Rectal smooth muscle tissue (tissue), 1 donor: ENCODE data around the gene DTX4.

Experiments used
- H3K27ac ChIP-seq: one replicate; pipeline ENCODE4 v1.7.0; 2013; ENCODE audit warnings: low read depth, low read length, inconsistent platforms
- H3K27me3 ChIP-seq: one replicate; pipeline ENCODE4 v1.7.0; 2013; ENCODE audit warnings: low read length; ENCODE audit not compliant: control insufficient read depth, insufficient read depth
- H3K36me3 ChIP-seq: one replicate; pipeline ENCODE4 v1.7.0; 2013; ENCODE audit warnings: low read length; ENCODE audit not compliant: control insufficient read depth, insufficient read depth
- H3K4me1 ChIP-seq: one replicate; pipeline ENCODE4 v1.7.0; 2013; ENCODE audit warnings: low read length; ENCODE audit not compliant: control insufficient read depth, insufficient read depth
- H3K4me3 ChIP-seq: one replicate; pipeline ENCODE4 v1.7.0; 2013; ENCODE audit warnings: low read length
- H3K9ac ChIP-seq: one replicate; pipeline ENCODE4 v1.7.0; 2013; ENCODE audit warnings: low read length

DTX4 gene

DNA sequence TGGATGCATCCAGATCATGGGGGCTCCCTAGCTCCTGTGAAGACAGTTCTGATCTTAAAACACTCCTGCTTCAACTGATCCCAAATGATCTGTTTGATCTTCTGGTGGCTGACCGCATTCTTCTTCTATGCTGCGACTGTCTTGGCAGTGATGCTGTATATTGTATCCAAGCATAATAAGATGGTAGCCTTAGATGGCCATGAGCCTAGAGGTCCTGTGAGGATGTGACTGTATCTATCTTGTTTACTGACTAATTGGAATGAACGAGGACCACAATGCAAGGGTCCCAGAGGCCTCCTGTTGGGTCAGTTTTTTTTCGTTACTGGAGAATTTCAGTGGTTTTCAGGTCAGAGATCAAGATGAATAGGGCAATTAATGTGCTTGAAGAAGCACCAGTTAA, 47.9 kb downstream of the DTX4 start:
- no peak overlapping the region for H3K4me3 ChIP-seq
- H3K4me1 ChIP-seq: no peaks in the 10 kb centered on the region
- H3K9ac ChIP-seq: no peak overlapping the region
- no peaks in the 10 kb centered on the region for H3K36me3 ChIP-seq
- no peaks in the 10 kb centered on the region for H3K27me3 ChIP-seq
- H3K27ac ChIP-seq: no peak overlapping the region

DNA sequence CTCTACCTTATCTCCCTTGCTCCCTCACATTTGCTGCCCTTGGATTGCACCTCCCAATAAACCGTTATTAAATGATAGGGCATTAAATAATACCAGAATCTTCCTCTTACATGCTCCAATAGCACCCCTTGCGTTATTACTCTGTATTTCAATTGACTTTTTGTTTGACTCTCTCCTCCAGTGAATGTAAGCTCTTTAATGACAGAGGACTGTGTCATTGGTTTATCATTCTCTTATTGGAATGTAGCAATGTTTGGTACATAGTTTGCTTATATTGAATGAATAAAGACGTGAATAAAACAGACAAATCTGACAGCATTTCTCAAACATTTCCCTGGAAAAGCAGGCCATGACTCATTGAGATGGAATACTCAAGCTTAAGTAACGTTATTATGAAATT, 49.5 kb downstream of the DTX4 start:
- H3K27ac ChIP-seq: no peak overlapping the region
- H3K27me3 ChIP-seq: no peaks in the 10 kb centered on the region
- no peak overlapping the region for H3K4me3 ChIP-seq
- no peaks in the 10 kb centered on the region for H3K36me3 ChIP-seq
- H3K4me1 ChIP-seq: no peaks in the 10 kb centered on the region
- H3K9ac ChIP-seq: no peak overlapping the region

DNA sequence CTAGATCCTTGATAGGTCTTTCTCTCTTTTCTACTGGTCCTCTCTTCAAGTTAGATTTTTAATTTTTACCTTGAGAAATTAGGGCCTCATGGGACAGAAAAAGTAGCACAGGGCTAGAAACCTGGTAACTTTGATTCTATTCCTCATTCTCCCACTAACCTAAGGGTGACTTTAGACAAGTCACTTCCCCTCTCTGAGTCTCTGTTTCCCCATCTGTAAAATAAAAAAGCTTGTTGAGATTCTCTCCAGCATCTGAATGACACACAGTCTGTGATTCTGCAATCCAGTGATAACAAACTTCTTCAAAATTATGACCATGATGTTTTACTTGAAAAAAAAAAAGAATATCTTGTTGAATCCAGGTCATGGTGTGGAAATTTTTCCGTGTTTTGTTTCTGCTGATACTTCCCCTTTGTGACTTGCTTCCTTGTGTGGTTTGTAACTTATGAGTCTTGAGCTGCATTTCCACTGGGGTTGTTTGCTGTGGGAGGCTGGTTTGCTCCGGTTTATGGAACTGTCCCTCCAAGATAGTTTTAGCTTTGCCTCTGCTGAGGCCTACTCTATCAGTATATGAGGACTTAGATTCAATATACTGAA, 50.6 kb downstream of the DTX4 start:
- no peak overlapping the region for H3K9ac ChIP-seq
- no peaks in the 10 kb centered on the region for H3K4me1 ChIP-seq
- no peak overlapping the region for H3K4me3 ChIP-seq
- no peak overlapping the region for H3K27ac ChIP-seq
- no peaks in the 10 kb centered on the region for H3K27me3 ChIP-seq
- no peaks in the 10 kb centered on the region for H3K36me3 ChIP-seq

DNA sequence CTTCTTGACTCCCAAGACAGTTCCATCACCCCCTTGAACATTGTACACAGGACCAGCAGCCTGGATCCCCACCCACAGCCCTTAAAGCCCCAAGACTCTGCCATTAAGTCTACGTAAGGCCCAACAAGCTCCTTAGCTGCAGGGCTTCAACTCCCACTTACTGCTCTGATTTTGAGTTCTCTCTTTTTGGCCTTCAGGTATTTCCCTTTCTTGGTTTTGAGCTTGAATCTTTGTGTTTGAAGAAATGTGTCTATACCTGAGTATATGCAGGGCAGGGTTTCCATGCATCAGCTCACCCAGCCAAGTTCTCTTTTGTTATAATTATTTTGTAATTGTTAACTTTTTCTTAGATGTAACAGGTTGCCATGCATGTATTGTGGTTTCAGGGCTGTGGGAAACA, 51.2 kb downstream of the DTX4 start:
- H3K27me3 ChIP-seq: no peaks in the 10 kb centered on the region
- no peak overlapping the region for H3K27ac ChIP-seq
- no peaks in the 10 kb centered on the region for H3K36me3 ChIP-seq
- no peak overlapping the region for H3K9ac ChIP-seq
- H3K4me1 ChIP-seq: no peaks in the 10 kb centered on the region
- H3K4me3 ChIP-seq: no peak overlapping the region

DNA sequence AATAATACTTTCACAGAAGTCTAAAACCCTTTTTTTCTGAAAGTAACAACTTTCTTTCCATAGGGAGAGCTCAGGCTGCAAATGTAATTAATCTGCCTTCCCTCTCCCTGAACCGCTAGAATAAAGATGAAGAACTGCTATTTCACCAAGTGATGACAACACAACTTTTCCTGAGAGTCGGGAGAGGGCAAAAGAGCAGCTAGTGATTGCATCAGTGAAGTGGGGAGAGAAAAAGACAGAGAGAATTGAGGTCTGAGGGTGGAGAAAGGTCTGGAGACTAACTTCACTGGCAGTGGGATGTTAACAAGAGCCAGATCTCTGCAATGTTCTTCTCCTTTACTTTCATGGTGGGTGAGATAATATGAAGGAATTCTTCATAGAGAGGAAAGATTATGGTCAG, 51.7 kb downstream of the DTX4 start:
- H3K9ac ChIP-seq: no peak overlapping the region
- H3K4me3 ChIP-seq: no peak overlapping the region
- H3K27me3 ChIP-seq: no peaks in the 10 kb centered on the region
- H3K27ac ChIP-seq: no peak overlapping the region
- H3K4me1 ChIP-seq: no peaks in the 10 kb centered on the region
- no peaks in the 10 kb centered on the region for H3K36me3 ChIP-seq

DNA sequence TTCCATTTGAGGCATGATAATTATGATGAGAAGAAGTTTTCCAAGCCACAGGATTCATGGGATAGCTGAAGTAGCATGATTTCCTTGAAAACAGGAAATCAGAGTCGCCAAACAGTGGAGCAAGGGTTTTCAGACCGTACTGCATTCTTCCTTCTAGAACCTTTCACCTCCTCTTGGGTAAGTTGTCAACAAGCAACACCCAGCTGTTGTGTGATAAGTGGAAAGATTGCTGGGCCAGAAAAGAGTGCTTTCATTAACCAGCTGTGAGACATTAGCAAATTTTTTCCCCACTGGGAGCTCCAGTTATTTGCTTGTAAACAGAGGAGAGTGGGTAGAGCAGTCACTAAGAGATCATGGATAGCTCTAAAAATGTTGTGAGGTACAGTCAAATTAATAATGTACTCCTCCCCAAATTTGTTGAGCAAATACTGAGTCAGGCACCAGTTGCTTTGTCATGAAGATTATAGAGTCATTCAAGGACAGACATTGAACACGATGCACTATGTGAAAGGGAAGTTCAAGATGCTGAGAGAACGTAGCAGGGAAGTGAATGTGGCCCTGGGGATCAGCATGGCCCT, 52.5 kb downstream of the DTX4 start:
- Histone ChIP-seq H3K27ac (no peak overlapping the region), H3K9ac (no peak overlapping the region), H3K36me3 (no peaks in the 10 kb centered on the region), H3K4me1 (no peaks in the 10 kb centered on the region), H3K4me3 (no peak overlapping the region), H3K27me3 (no peaks in the 10 kb centered on the region)

DNA sequence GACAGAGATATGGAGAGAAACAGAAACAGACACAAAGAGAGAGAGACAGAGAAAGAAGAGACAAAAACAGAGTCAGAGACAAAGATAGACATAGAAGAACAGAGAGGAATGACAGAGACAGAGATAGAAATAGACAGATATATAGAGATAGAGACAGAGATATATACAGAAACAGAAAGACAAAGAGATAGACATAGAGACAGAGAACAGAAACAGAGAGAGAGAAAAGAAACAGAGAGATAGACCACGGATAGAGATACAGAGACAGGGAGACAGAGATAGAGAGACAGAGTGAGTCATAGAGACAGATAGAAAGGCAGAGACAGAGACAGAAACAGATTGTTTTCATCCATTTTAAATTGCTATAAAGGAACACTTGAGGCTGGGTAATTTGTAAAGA, 53.1 kb downstream of the DTX4 start:
- Histone ChIP-seq H3K27me3 (no peaks in the 10 kb centered on the region), H3K36me3 (no peaks in the 10 kb centered on the region), H3K4me1 (no peaks in the 10 kb centered on the region), H3K27ac (no peak overlapping the region), H3K4me3 (no peak overlapping the region), H3K9ac (no peak overlapping the region)

DNA sequence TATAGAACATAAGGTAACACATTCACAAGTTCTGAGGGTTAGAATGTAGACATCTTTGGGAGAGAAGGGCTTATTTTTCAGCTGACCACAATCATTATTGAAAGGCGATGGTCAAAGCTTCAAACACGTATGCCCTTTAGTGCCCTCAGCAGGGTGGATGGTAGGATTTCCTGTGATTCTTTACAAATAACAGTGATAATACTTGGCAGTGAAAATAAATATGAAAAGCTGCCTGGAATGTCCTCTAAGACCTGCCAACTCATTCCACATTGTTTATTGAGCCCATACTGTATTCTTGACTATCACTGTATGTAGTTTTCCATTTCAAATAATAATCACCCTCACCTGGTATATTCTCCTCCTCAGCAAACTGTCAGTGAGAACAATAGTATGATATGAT, 54.5 kb downstream of the DTX4 start:
- Histone ChIP-seq H3K27me3 (no peaks in the 10 kb centered on the region), H3K4me1 (no peaks in the 10 kb centered on the region), H3K4me3 (no peak overlapping the region), H3K9ac (no peak overlapping the region), H3K36me3 (no peaks in the 10 kb centered on the region), H3K27ac (no peak overlapping the region)

DNA sequence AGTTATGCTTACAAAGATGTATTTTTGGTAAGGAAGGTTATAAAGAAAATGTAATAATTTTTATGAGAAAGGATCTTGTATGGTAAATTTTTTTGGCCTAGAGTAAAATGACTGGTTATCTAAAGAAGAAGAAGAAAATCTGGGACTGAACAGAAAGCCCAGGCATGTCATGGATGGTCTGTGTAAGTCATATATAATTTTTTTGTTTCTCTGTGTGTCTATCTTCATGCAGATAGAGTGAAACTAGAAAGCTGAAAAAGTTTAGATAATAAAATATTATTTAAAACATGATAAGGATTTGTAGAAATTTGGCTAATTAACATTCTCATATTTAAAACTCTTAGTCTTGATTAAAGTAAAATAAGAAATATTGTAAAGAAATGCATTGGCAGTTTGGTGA, 68.4 kb downstream of the DTX4 start:
- no peak overlapping the region for H3K4me3 ChIP-seq
- H3K9ac ChIP-seq: no peak overlapping the region
- H3K27ac ChIP-seq: no peak overlapping the region
- H3K36me3 ChIP-seq: no peaks in the 10 kb centered on the region
- H3K27me3 ChIP-seq: no peaks in the 10 kb centered on the region
- no peaks in the 10 kb centered on the region for H3K4me1 ChIP-seq

DNA sequence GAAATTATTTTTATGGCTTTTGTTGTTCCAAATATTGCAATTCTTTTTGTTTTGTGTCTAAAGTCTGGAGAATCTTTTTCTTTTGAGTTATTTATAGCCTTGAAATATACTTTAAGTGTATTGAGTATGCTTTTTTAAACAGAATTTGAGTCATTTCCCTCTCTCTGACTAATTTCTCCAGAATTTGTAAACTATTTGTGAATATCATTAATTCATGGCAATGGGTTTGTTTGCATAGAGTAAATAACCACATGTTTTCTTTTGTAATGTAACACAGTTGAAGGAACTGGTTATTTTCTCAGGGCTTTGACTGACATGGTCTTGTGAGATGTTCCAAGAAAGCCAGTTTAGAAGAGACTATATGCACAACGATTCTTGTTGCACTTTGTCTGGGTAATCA, 71.7 kb downstream of the DTX4 start:
- Histone ChIP-seq H3K9ac (no peak overlapping the region), H3K27me3 (no peaks in the 10 kb centered on the region), H3K27ac (no peak overlapping the region), H3K4me3 (no peak overlapping the region), H3K36me3 (no peaks in the 10 kb centered on the region), H3K4me1 (no peaks in the 10 kb centered on the region)

DNA sequence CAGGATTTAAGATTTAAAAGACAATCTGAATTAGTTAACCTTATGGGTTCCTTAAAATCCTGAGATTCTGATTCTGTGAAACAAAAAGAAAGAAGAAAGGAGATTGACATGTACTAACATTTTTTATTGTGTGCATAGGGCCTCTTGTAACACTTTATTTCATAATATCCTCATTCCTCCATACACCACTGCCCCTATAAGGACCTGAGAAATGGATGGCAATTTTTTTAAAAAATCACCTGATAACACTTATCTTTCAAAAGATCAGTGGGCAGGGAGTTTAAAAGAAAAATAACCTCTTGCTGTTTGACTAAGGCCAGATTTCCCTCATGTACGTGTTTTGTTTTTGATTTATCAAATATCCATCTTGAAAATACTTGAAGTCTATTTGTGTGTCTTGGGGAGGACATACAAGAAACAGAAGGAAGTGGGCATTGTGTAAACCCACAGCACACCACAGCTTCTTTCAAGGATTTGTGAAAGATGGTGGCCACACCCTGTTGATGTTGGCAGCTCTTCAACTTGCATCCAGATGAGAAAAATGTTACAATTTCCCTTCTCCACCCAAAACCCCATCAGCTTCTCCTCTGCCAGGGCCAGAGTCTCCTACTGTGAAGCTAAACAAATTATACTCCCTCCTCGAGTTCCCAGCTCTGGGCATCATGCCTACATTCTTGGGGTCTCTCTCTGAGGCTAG, 75.7 kb downstream of the DTX4 start:
- H3K27me3 ChIP-seq: no peaks in the 10 kb centered on the region
- no peaks in the 10 kb centered on the region for H3K36me3 ChIP-seq
- H3K4me3 ChIP-seq: no peak overlapping the region
- H3K27ac ChIP-seq: no peak overlapping the region
- H3K9ac ChIP-seq: no peak overlapping the region
- no peaks in the 10 kb centered on the region for H3K4me1 ChIP-seq

DNA sequence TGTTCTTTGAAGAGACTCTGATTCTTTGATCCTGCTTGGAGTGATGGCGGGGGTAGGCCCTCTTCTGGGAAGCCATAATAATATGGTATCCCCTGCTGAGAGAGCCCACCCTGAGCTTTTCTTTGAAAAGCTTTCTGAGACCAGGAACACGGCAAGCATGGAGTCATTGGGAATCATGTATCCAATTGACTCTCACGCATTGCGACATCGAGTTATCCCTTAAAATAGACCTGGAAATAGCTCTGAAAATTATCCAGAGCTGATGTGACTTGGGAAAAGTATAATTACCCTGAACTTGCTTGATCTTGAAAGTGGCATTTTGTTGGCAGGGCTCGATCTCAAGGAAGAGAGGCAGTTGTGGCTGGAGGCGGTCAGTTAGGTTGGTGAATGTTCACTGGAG, 77.6 kb downstream of the DTX4 start:
- Histone ChIP-seq H3K4me1 (no peaks in the 10 kb centered on the region), H3K27ac (no peak overlapping the region)

DNA sequence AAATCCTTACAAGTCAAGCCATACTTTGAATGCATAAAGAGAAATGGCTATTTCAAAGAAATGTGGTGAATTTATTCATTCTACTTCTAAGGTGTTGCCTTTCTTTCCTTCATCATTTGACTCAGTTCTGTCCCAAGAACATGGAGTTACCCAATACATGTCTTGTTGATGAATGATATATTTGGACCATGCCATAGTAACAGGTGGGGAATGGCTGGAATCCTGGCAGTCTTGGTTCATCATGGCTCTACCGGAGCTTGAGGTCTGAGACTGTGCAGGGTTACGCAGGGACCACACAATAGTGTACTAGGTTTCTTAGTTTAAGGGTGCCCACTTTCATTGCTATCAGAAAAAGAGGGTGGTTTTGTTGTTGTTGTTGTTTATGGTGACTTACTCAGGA, 81.1 kb downstream of the DTX4 start:
- Histone ChIP-seq H3K27me3 (no peaks in the 10 kb centered on the region), H3K36me3 (no peaks in the 10 kb centered on the region), H3K27ac (no peak overlapping the region), H3K9ac (no peak overlapping the region), H3K4me1 (no peaks in the 10 kb centered on the region), H3K4me3 (no peak overlapping the region)

More for the DNA sequence above, 77.6 kb downstream of the DTX4 start:
- no peaks in the 10 kb centered on the region for H3K36me3 ChIP-seq
- no peaks in the 10 kb centered on the region for H3K27me3 ChIP-seq
- no peak overlapping the region for H3K9ac ChIP-seq
- no peak overlapping the region for H3K4me3 ChIP-seq
